GM18868 (cell line): ENCODE measurements around the gene CCDC177.

Experiments
- ATAC-seq: cut with Tn5 transposase; IDR thresholded peaks from one replicate; pipeline ENCODE4 v1.9.1; 2021; ENCODE audit warnings: mild to moderate bottlenecking, moderate library complexity; ENCODE audit not compliant: unreplicated experiment

The CCDC177 gene

DNA sequence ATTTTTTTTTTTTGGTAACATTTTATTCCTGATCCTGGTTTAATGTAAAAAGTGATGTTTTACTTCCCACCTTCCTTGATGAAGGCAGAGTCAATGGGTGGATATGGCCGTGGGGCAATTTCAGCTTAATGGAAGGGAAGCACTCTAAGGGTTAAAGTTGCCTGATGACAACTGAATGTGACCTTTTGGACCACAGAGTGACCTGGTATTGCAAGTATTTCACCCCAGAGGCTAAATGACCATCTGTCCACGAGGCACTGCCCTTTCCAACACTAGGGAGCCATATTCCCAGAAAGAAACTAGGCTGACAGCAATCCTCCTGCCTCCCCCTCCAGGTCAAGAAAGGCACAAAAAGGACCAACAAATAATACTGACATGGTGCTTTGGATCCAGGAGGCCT is 4.8 kb downstream of the CCDC177 start:
- no peak for ATAC-seq

DNA sequence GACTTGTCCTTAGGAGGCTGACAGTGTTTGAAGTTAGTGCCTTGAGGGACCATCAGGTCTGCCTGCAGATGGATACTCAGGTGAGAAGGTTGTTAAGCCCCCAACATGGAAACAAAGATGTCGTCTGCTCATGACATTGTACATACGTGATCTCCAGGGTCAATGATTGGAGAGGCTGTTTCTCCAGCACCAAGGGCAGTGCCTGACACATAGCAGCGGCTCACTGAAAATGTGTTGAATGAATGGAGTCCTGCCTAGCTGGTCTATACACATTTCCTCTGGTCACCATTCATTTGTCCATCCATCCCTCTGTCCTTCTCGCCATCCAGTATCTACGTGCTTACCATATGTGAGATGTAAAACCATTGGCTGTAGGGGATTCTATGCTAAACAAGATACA is 7.1 kb downstream of the CCDC177 start:
- ATAC-seq: no peak

DNA sequence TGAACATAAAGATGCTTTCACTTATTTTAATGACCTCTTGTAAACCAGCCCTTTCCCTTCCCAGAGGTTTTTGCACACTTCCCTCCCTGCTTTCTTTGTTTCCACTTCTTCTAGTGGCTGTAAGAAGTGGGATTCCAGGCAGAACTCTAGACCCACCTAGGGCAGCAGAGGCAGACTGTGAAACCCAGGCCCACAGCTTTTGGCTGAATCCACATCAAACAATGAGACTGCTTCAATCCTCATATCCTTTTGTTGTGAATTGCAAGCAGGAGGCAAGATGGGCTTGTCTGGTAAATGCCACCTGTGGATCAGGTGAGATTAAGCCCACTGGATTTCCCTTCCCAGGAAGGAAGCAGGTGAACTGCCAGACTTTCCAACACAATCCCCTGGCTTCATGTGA is 12.8 kb downstream of the CCDC177 start:
- ATAC-seq: no peak

DNA sequence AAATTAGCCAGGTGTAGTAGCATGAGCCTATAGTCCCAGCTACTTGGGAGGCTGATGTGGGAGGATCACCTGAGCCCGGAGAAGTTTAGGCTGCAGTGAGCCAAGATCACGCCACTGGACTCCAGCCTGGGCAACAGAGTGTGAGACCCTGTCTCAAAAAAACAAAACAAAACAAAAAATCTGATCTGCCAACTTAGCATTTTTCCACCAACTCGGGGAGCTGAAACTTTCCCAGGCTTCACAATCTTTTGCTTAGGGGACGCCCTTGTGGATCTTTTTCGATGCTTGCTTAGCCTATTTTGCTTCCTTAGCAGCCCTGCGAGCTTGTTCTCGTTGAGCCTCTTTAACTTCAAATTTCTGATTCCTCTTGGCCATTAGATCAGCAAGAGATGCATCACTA is 13.8 kb downstream of the CCDC177 start:
- no peak for ATAC-seq

DNA sequence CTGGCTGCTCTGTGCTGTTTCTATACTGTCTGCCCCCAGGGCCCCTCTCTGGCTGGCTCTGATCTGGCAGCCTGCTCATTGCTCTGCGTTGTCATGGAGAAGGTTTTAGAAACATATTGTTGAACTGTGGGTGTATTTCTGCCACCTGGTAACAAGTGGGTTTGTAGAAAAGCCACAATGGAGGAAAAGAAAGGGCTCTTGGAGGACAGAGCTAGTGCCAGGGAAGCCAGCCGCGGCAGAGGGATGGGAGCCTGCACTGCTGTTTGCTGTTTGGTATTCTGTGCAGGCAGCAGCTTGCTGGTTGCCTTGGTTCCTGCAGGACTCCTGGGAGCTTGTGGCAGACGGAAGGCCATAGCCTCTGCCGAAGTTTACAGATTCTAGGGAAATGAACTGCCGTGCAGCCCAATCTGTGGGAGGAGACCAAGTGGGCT is 15.1 kb downstream of the CCDC177 start:
- no peak for ATAC-seq

DNA sequence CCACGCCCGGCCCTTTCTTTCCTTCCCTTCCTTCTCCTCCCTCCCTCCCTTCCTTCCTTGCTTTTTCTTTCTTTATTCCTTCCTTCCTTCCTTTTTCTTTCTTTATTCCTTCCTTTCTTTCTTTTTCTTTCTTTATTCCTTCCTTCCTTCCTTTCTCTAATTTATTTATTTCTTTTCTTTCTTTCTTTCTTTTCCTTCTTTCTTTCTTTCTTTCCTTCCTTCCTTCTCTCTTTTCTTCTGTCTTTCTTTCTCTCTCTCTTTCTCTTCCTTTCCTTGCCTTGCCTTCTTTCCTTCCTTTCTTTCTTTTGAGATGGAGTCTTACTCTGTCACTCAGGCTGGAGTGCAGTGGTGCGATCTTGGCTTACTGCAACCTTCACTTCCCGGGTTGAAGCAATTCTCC is 15.9 kb downstream of the CCDC177 start:
- ATAC-seq: no peak

DNA sequence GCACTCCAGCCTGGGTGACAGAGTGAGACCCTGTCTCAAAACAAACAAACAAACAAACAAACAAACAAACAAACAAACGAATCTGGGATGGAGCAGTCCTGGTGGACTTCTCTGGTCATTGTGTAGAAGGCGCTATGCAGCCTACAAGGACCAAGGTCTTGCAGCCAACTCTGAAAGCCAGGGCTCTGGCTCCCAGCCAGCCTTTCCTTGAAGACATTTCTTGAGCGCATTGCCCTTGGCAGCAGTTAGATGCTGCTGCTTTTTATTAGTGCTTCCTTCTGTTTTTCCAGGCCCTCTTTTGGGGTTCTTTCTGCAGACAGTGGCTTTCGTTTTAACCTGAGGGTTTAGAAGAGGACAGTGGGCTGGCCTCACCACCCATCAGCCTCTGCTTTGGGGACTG is 20.2 kb downstream of the CCDC177 start:
- no peak for ATAC-seq

DNA sequence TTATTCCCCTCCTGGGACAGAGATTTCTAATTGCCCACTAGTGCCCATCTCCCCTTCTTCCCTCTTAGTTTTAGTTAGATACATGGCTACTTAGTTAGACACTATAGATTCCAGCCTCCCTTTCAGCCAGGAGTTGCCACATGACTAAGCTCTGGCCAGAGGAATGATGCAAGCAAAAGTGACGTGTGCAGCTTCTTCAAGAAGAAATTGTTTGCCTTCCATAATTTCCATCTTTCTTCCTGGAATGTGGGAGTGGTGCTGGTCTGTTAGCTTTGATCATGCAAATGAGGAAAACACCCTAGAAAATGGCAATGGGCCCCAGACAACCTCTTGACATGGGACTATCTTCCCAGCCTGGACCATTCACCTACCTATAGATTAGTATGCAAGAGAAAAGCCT is 21.4 kb downstream of the CCDC177 start:
- ATAC-seq: no peak

DNA sequence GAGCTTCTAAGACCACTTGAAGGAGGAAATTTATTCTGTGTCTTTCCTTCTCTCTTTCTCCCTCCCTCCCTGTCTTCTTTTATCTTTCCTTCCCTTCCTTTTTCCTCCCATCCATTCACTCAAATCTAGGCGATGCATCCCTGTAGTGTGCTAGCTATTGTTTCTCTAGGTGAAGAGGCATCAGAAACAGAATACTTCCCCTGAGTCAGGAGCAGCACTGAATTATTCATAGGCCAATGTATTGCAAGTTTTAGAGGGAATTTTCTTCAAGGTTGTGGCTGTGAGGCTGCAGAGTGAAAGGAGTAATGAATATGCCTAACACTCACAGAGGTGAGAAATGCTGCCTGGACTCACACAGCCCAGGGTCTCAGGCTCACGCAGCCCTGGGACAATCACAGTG is 23.2 kb downstream of the CCDC177 start:
- no peak for ATAC-seq

DNA sequence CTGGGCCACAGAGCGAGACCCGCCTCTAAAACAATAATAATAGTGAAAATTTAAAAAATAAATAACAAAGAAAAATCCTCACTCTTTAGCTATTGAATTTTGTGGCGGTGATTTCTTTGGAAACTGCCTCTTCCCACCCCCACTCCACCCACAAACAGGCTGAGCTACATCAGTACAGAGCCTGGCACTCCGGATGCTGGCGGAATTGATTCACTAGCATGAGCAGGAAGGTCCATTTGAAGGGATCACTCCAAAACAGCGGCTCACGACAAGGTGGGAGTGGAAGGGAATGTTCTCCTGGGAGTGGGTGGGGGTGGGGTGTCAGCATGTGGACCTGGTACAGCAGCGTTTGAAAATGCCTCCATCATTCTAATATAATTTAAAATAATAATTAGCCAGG is 26.1 kb downstream of the CCDC177 start:
- no peak for ATAC-seq

DNA sequence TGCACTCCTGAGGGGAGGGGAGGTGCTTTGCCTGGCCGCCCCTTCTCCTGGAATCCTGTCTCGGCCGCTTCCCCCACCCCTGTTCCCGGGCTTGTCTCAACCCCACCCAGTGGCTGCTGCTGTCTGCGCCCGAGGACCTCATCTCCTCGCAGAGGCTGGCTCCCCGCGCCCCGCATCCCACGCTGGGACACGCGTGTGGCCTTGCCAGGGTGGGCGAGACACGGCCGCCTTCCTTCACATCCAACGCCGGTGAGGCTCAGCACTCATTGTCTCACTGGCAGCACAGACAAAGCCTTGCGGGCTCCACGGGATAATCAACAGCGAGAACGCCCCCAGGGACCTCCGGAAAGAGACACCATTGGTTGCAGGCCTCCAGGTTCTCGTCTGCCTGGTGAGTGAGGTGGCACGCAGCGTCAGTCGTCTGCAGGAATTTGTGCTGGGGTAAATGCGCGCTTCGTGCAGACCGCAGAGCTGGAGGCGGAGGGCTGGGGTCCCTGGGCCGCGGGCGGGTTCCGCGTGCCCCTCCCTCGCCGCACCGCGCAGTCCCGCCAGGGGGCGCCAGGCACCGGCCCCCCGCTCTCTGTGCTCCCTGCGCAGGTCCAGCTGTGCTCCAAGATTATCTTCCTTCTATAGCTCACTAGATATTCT is 26.8 kb downstream of the CCDC177 start:
- ATAC-seq: no peak

DNA sequence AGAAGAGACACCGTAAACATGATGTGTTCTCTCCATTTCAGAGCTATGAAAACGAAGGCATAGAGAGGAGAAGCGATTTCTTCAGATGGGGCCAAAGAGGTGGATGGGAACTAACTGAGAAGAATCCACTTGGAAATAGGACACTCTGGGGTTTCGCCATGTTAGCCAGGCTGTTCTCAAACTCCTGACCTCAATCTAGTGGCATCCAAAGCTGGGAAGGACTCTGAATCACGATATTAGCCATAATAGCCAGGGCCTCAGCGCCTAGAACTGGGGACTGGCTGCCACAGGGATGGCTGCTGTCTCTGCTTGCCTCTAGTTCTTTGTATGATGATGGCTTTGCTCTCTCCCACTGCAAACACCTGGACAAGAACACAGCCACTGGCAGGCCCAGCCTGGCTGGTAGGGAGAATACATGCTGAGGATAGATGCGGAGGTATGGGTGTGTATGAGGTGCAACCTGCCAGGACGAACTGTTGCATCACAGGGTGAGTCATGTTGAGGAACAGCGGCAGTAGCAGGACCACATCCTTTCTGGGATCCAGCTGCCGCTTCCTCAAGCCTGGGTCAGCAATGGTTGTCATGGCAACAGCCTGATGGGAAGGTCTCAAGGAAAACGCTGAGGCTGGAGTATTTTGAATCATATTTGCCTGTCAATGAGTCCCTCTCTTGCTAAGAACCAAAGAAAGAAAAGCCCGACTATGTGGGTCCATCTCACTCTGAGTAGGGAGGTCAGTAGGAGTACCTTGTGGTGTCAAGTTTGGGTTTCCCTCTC is 31.1 kb downstream of the CCDC177 start:
- no peak for ATAC-seq

DNA sequence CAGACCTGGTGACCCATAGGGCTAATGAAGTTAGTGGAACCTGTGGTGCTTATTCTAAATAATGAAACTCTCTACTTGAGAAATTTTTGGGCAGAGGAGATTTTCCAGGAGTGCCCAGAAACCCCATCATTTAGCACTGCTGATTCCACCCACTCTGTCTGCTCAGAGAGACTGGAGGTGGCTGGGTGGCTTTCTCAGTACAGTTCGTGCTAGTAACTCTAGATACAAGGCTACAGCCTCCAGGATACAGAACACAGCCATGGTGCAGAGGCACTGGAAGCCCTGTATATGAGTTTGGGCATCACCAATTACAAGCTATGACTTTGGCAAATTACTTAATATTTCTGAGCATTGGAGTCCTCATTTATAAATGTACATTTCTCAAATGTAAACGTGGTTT is 32.4 kb downstream of the CCDC177 start:
- no peak for ATAC-seq

DNA sequence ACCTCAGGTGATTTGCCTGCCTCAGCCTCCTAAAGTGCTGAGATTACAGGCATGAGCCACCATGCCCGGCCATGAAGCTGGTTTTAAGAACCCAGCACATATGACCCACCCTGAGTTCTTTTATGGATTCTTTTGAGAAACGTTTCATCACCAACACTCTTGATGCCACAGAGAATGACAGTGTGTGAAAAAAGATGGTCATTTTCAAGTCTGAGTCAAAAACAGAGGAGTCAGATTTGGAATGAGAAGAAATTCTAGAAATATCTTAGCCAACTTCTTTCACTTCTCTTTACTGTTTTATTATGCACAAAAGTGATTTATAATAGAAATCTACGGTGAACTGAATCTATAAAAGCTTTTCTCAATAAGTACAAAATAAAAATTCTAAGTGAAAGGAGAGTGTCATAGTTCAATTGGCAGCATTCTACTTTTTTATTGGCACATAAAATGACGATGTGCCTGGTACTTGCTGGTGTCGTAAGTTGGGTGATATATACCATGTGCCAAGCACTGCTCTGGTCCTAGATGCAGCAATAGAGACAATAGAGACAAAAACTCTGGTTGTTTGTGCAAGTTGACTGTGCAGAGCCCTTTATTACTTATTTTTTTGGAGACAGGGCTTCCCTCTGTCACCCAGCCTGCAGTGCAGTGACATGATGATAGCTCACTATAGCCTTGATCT is 33.9 kb downstream of the CCDC177 start:
- no peak for ATAC-seq

DNA sequence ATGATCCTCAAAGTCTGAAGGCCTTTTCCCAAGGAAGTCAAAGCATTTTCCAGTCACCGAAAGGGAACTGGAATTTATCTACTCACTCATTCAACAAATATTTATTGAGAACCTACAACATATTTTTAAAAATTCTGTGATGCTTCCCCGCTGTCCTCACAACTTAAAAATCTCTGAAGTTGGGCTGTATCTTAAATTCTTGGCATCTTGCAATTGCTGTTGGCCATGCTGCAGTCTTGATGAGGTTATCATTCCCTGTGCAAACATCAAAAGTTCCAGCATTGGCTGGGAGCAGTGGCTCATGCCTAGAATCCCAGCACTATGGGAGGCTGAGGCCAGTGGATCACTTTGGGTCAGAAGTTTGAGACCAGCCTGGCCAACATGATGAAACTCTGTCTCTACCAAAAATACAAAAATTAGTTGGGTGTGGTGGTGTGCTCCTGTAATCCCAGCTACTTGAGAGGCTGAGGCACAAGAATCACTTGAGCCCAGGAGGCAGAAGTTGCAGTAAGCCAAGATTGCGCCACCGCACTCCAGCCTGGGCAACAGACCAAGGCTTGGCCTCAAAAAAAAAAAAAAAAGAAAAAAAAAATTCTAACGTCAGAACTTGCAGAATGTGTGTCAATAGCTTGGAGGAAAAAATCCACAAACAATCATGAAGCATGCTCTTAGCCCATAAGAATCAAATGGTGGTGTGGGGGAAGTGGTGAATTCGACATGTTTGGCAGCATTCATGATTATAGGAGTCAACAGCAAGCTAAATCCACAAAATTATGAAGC is 34.9 kb downstream of the CCDC177 start:
- ATAC-seq: no peak

DNA sequence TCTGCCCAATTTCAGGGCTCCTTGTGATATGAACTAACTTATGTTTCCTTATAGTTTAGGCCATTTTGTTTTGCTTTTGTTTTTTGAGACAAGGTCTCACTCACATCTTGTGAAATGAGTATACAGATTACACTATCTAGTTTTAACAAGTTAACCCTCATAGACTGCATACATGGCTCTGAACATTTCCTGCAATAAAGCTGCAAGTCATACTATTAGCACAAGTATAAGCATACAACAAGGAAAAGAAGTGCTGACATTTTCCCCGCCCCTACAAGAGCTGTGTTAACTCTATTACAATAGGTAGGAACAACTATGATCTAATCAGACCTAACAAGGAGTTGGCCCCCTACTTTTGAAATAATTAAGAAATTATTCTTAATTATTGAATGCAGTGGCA is 35.9 kb downstream of the CCDC177 start:
- ATAC-seq: no peak

DNA sequence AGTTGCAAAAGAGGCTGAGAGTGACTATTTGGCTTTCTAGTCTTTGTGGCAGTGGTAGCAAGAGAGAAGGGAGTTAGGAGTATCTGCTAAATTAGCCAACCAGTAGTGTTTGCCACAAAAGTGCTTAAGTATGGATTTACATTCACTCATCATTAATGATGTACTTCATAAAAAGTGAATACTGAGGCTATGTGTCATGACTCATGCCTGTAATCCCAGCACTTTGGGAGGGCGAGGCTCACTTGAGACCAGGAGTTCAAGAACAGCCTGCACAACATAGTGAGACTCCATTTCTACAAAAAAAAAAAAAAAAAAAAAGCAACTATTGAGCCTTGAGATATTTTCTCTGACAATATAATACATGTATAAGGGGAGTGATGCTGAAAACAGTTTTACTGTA is 36.8 kb downstream of the CCDC177 start:
- no peak for ATAC-seq

DNA sequence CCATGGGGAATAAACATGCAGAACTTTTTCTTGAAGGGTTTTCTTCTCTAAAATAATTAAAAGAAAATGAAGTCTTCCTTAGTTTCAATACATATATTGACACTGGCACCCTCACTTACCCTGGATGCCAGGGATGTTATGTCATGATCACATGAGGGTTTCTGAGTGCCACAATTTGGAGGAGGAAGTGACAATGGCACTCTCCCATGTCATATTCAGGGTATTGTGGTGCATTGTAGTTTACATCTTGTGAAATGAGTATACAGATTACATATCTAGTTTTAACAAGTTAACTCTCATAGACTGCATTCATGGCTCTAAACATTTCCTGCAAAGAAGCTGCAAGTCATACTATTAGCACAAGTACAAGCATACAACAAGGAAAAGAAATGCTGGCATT is 37.7 kb downstream of the CCDC177 start:
- no peak for ATAC-seq

DNA sequence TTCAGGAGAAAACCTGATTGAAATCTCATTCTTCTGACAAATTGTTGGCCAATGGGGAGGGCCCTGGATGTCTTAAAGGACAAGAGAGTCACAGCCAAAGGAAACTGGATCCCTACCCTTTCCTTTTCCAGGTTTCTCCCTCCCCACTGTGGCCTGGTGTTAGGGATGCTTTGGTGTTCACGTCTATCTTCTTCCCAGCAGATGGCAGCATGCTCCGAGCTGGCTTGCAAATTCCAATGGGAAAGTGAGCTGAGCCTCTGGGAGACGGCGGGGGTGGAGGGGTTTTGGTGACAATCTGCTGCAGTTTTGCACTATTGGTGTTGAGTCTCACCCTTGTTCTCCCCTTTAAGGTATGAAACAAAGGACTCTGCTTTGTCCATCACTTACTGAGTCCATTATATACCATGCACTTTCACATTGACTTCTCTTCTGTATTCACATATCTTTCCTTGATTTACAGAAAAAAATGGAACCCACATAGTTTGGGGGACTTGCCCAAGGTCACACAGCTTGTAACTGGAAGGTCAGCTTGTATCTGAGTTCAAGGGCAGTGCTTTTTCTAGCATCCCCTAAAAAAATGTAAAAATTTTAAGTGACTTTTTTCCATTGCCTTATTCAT is 39.3 kb downstream of the CCDC177 start:
- no peak for ATAC-seq

DNA sequence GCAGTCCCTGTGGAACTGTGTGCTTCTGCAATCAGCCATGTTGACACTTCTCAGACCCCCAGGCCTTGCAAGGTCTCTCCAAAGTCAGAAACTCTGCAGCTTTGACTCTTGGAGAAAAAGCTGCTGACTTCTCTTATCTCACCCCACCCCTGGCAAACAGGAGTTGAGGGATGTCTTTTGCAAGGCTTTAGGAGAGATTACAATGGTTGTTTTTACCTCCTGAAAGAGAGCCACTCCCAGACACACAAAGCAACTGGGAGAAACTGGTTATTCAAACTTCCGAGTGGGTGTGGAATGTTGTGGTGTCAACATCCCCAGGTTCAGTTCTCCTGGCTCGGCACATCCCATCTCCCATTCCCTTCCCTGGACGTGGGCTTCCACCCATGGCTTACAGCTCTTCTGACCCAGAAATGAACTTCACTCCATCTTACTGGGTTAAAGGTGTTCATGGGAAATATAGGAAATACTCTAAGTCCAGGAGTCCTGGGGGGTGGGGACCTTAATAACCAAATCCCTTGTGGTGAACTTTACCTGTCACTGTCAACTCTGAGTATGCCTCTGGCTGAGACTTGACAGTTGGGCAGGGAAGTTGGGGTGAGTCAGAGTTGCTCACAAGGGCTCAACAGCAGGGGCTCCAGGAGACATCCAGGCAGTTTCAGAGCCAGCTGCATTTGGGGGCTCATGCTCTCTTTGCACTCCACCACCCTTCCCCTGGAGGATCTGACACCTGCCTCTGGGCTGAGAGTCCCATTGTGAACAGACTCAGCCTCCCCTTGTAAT is 41.9 kb downstream of the CCDC177 start:
- no peak for ATAC-seq
